Activated naive CD4-positive, alpha-beta T cell treated with Interleukin-2 at 50 U/mL for 16 hours (primary cell): ENCODE results near the gene RFC3.

Source experiments
- DNase-seq: peaks from one replicate; pipeline ENCODE4 v3.0.0-alpha.2; 2020

Gene RFC3

GRCh38 chr13:33815011-33815550, 2.9 kb upstream of the RFC3 start:
- no peak for DNase-seq

GRCh38 chr13:33816912-33817311, 1.0 kb upstream of the RFC3 start:
- DNase-seq, result no peak

GRCh38 chr13:33817513-33817900, 442 bp upstream of the RFC3 start:
- no peak for DNase-seq

- no peak for DNase-seq
These were observed 7.1 kb downstream of the RFC3 start for GRCh38 chr13:33825083-33825482.

GRCh38 chr13:33827139-33827538, 9.2 kb downstream of the RFC3 start:
- DNase-seq, result no peak

- no peak for DNase-seq
These were observed 10.6 kb downstream of the RFC3 start for GRCh38 chr13:33828431-33829129.

GRCh38 chr13:33832872-33833271, 14.9 kb downstream of the RFC3 start:
- no peak for DNase-seq

GRCh38 chr13:33838647-33839046, 20.7 kb downstream of the RFC3 start:
- no peak for DNase-seq

- no peak for DNase-seq
These were observed 22.5 kb downstream of the RFC3 start for GRCh38 chr13:33840402-33840801.

- no peak for DNase-seq
These were observed 24.3 kb downstream of the RFC3 start for GRCh38 chr13:33842207-33842606.

- DNase-seq, result no peak
These were observed 25.0 kb downstream of the RFC3 start for GRCh38 chr13:33842986-33843385.

GRCh38 chr13:33845572-33846302, 27.8 kb downstream of the RFC3 start:
- DNase-seq, result no peak

GRCh38 chr13:33846303-33847062, 28.5 kb downstream of the RFC3 start:
- no peak for DNase-seq

- DNase-seq, result no peak
These were observed 31.3 kb downstream of the RFC3 start for GRCh38 chr13:33849211-33849610.

- no peak for DNase-seq
These were observed 37.5 kb downstream of the RFC3 start for GRCh38 chr13:33855371-33855895.

- no peak for DNase-seq
These were observed 41.8 kb downstream of the RFC3 start for GRCh38 chr13:33859691-33860303.

- no peak for DNase-seq
These were observed 42.6 kb downstream of the RFC3 start for GRCh38 chr13:33860526-33860925.

GRCh38 chr13:33862016-33862415, 44.1 kb downstream of the RFC3 start:
- DNase-seq, result no peak

GRCh38 chr13:33863188-33863789, 45.3 kb downstream of the RFC3 start:
- DNase-seq, result no peak

- DNase-seq, result no peak
These were observed 48.0 kb downstream of the RFC3 start for GRCh38 chr13:33865945-33866344.

- DNase-seq, result no peak
These were observed 49.5 kb downstream of the RFC3 start for GRCh38 chr13:33867472-33867871.

GRCh38 chr13:33868343-33868994, 50.5 kb downstream of the RFC3 start:
- DNase-seq, result no peak
